Neural progenitor cell (in vitro differentiated cells): Measurements from ENCODE around the gene TMEM31. TPM values are rescaled to one million over a fixed set of nuclear protein-coding genes. Genes with fewer than 3 reads are reported as not detected.
A peak's percentile ranks its signal among the peaks of the same experiment; 100 is the strongest.

Experiments
- DNase-seq: peaks from one replicate; pipeline ENCODE4 v3.0.0-alpha.2; 2016; ENCODE audit warnings: low spot score
- H2AFZ ChIP-seq: fragments of 200-600 bp; sonication (generic); replicated peaks from 2 replicates; pipeline ENCODE4 v1.6.1; 2016; ENCODE audit warnings: antibody characterized with exemption
- H3F3A ChIP-seq: fragments of 200-600 bp; sonication (generic); 2 replicates; pipeline ENCODE4 v1.6.1; 2016; ENCODE audit warnings: antibody characterized with exemption, low read depth
- H3K27ac ChIP-seq: fragments of 200-600 bp; sonication (generic); 2 replicates; pipeline ENCODE4 v1.5.1; 2016; ENCODE audit warnings: mild to moderate bottlenecking
- H3K27me3 ChIP-seq: fragments of 200-600 bp; sonication (generic); 2 replicates; pipeline ENCODE4 v1.6.1; 2016; ENCODE audit warnings: mild to moderate bottlenecking, moderate library complexity
- H3K36me3 ChIP-seq: fragments of 200-600 bp; sonication (generic); 2 replicates; pipeline ENCODE4 v1.5.1; 2016
- H3K4me1 ChIP-seq: fragments of 200-600 bp; sonication (generic); 2 replicates; pipeline ENCODE4 v1.6.1; 2016; ENCODE audit warnings: mixed run types
- H3K4me2 ChIP-seq: fragments of 200-600 bp; sonication (generic); 2 replicates; pipeline ENCODE4 v1.6.1; 2016
- H3K4me3 ChIP-seq: fragments of 200-600 bp; sonication (generic); 2 replicates; pipeline ENCODE4 v1.5.1; 2016
- H3K79me2 ChIP-seq: fragments of 200-600 bp; sonication (generic); 2 replicates; pipeline ENCODE4 v1.6.1; 2016; ENCODE audit warnings: low read depth
- H3K9ac ChIP-seq: fragments of 200-600 bp; sonication (generic); 2 replicates; pipeline ENCODE4 v1.6.1; 2016
- H3K9me3 ChIP-seq: fragments of 200-600 bp; sonication (generic); 2 replicates; pipeline ENCODE4 v1.5.1; 2016; ENCODE audit warnings: low read depth
- H4K20me1 ChIP-seq: fragments of 200-600 bp; sonication (generic); 2 replicates; pipeline ENCODE4 v1.6.1; 2016; ENCODE audit warnings: low read depth
- H3K27ac Mint-ChIP-seq: 3 replicates; pipeline ENCODE4 v1.8.0; 2021; ENCODE audit warnings: mixed read lengths
- H3K27me3 Mint-ChIP-seq: 2 replicates; pipeline ENCODE4 v1.8.0; 2022; ENCODE audit warnings: low read depth, mild to moderate bottlenecking, inconsistent platforms, moderate library complexity, mixed read lengths; ENCODE audit not compliant: insufficient read depth
- H3K36me3 Mint-ChIP-seq: 3 replicates; pipeline ENCODE4 v1.8.0; 2021; ENCODE audit warnings: mixed read lengths
- H3K4me1 Mint-ChIP-seq: 3 replicates; pipeline ENCODE4 v1.8.0; 2021; ENCODE audit warnings: mixed read lengths
- H3K4me3 Mint-ChIP-seq: 3 replicates; pipeline ENCODE4 v1.8.0; 2021; ENCODE audit warnings: mild to moderate bottlenecking, moderate library complexity, mixed read lengths
- H3K9me3 Mint-ChIP-seq: 3 replicates; pipeline ENCODE4 v1.8.0; 2020; ENCODE audit warnings: mixed read lengths
- CTCF ChIP-seq: fragments of 200-600 bp; sonication (generic); IDR thresholded peaks from 2 replicates; pipeline ENCODE4 v1.5.1; 2017; ENCODE audit warnings: antibody characterized with exemption, mild to moderate bottlenecking
- EZH2 ChIP-seq: fragments of 200-600 bp; sonication (generic); IDR thresholded peaks from 2 replicates; pipeline ENCODE4 v1.6.1; 2017; ENCODE audit warnings: antibody characterized with exemption, mild to moderate bottlenecking, moderate library complexity
- EZH2phosphoT487 ChIP-seq: fragments of 200-600 bp; sonication (generic); IDR thresholded peaks from 2 replicates; pipeline ENCODE4 v1.6.1; 2017; ENCODE audit warnings: antibody characterized with exemption
- total RNA-seq: library from RNA; depleted of rRNA; stranded (reverse); fragments of >200 nt; gene quantifications from 2 replicates; pipeline ENCODE4 v1.2.3, GENCODE V29; 2015; ENCODE audit warnings: low replicate concordance

Gene TMEM31
- total RNA-seq, 1 donor from 2014 or later, result not detected

GRCh38 chrX:103747163-103747562, 36.5 kb downstream of the TMEM31 start:
- peaks cover 68% of the 10 kb centered on the region for H3F3A ChIP-seq
- H3K9ac ChIP-seq, result no peak overlapping the region
- Mint-ChIP-seq H3K4me3 (peak overlapping the region; percentile 7), H3K9me3 (no peaks in the 10 kb centered on the region), H3K27me3 (peaks cover 12% of the 10 kb centered on the region), H3K36me3 (no peaks in the 10 kb centered on the region), H3K27ac (peak overlapping the region; percentile 93), H3K4me1 (peaks cover 35% of the 10 kb centered on the region)
- H4K20me1 ChIP-seq, result no peaks in the 10 kb centered on the region
- no peak overlapping the region for H3K4me3 ChIP-seq
- DNase-seq, result peak; percentile 76
- TF ChIP-seq EZH2 (no peak), EZH2phosphoT487 (no peak), CTCF (no peak)
- H3K27ac ChIP-seq, result peak overlapping the region; percentile 65
- no peaks in the 10 kb centered on the region for H3K79me2 ChIP-seq
- H3K27me3 ChIP-seq, result no peaks in the 10 kb centered on the region
- H3K4me2 ChIP-seq, result peak overlapping the region; percentile 70
- H3K36me3 ChIP-seq, result no peaks in the 10 kb centered on the region
- H3K9me3 ChIP-seq, result no peaks in the 10 kb centered on the region
- H2AFZ ChIP-seq, result no peak overlapping the region
- peaks cover 43% of the 10 kb centered on the region for H3K4me1 ChIP-seq

- peaks cover 10% of the 10 kb centered on the region for H3K27me3 Mint-ChIP-seq
These were observed 43.7 kb downstream of the TMEM31 start for GRCh38 chrX:103754401-103754800.

GRCh38 chrX:103756736-103757135, 46.0 kb downstream of the TMEM31 start:
- no peak overlapping the region for H3K4me3 ChIP-seq
- H3K79me2 ChIP-seq, result no peaks in the 10 kb centered on the region
- no peak for DNase-seq
- no peaks in the 10 kb centered on the region for H3K27me3 ChIP-seq
- H3K36me3 ChIP-seq, result no peaks in the 10 kb centered on the region
- Mint-ChIP-seq H3K4me3 (no peak overlapping the region), H3K36me3 (peaks cover 8% of the 10 kb centered on the region), H3K27ac (no peak overlapping the region), H3K27me3 (peaks cover 6% of the 10 kb centered on the region), H3K4me1 (no peaks in the 10 kb centered on the region), H3K9me3 (peaks cover 7% of the 10 kb centered on the region)
- H3F3A ChIP-seq, result no peaks in the 10 kb centered on the region
- H4K20me1 ChIP-seq, result no peaks in the 10 kb centered on the region
- H3K4me1 ChIP-seq, result peaks cover 5% of the 10 kb centered on the region
- H3K27ac ChIP-seq, result no peak overlapping the region
- no peak overlapping the region for H3K4me2 ChIP-seq
- no peak overlapping the region for H2AFZ ChIP-seq
- TF ChIP-seq EZH2 (no peak), EZH2phosphoT487 (no peak), CTCF (no peak)
- no peak overlapping the region for H3K9ac ChIP-seq
- no peaks in the 10 kb centered on the region for H3K9me3 ChIP-seq

More at GRCh38 chrX:103754401-103754800, 43.7 kb downstream of the TMEM31 start:
- H3K4me3 Mint-ChIP-seq, result no peak overlapping the region
- TF ChIP-seq EZH2 (no peak), EZH2phosphoT487 (no peak), CTCF (no peak)
- Histone ChIP-seq H3K4me3 (no peak overlapping the region), H3K27ac (no peak overlapping the region), H3K79me2 (no peaks in the 10 kb centered on the region), H3F3A (peaks cover 4% of the 10 kb centered on the region), H3K9me3 (no peaks in the 10 kb centered on the region), H3K9ac (no peak overlapping the region), H2AFZ (no peak overlapping the region), H3K4me1 (peaks cover 3% of the 10 kb centered on the region), H3K27me3 (no peaks in the 10 kb centered on the region), H3K4me2 (no peak overlapping the region), H3K36me3 (no peaks in the 10 kb centered on the region), H4K20me1 (no peaks in the 10 kb centered on the region)
- H3K27ac Mint-ChIP-seq, result no peak overlapping the region
- H3K9me3 Mint-ChIP-seq, result peaks cover 7% of the 10 kb centered on the region
- no peaks in the 10 kb centered on the region for H3K4me1 Mint-ChIP-seq
- no peak for DNase-seq
- H3K36me3 Mint-ChIP-seq, result peaks cover 8% of the 10 kb centered on the region
